ENCODE results near the gene TPPP3.

DNA sequence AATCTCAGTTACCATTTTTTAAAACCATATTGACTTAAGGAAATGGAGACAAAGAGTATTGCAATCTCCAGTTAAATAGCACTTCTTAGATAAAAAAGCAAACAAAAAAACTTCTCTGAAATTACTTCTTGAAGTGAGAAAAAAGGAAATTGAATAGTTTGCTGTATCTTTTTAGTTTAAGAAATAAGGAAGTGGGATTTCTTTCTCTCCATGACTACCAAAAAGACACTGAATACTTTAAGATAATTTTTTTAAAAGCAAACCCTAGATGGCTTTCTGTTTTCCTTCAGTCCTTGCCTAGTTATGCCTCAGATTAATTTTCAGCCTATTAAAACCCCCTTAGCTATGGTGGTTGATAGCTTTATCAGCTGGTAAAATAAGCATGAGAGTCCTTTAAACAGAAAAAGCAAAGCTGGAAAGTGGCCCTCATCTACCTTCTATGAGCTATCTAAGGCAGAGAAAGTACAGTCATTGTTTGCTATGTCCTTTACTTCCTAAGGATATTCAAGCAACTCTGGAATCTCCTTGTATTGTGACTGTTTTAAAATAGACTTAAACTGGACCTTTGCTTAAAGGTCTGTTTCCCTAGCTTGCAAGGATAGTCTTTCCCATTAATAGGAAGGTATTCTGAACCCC is 28.6 kb downstream of the TPPP3 start:
- TF ChIP-seq, protein P1, sequence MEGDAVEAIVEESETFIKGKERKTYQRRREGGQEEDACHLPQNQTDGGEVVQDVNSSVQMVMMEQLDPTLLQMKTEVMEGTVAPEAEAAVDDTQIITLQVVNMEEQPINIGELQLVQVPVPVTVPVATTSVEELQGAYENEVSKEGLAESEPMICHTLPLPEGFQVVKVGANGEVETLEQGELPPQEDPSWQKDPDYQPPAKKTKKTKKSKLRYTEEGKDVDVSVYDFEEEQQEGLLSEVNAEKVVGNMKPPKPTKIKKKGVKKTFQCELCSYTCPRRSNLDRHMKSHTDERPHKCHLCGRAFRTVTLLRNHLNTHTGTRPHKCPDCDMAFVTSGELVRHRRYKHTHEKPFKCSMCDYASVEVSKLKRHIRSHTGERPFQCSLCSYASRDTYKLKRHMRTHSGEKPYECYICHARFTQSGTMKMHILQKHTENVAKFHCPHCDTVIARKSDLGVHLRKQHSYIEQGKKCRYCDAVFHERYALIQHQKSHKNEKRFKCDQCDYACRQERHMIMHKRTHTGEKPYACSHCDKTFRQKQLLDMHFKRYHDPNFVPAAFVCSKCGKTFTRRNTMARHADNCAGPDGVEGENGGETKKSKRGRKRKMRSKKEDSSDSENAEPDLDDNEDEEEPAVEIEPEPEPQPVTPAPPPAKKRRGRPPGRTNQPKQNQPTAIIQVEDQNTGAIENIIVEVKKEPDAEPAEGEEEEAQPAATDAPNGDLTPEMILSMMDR (IDR thresholded peaks at IDR 0.05; ENCODE audit: low read length), result no peak
- no peak for TF ChIP-seq EZH2 (IDR thresholded peaks at IDR 0.05; ENCODE audit: borderline replicate concordance, low read length)
